Natural killer cell (primary cell): ENCODE results near the gene SNTN. TPM values are rescaled to one million over a fixed set of nuclear protein-coding genes. Genes with fewer than 3 reads are reported as not detected.

Source experiments
- ATAC-seq, 3 donors: fragments of 150-1000 bp in 2 of 3; fragments of 200-7000 bp in 1 of 3; cut with Tn5 transposase; 1 replicate in 1 of 3; 2 replicates in 2 of 3; pipeline ENCODE4 v1.10.0; 2021; ENCODE audit warnings: mild to moderate bottlenecking in 2 of 3, moderate library complexity in 2 of 3
- DNase-seq, 2 donors: peaks; one replicate each; pipeline versions ENCODE4 v3.0.0 to v3.0.0-alpha.2; 2013 to 2021; ENCODE audit warnings: mixed read lengths in 1 of 2
- H3K27ac ChIP-seq: one replicate; pipeline ENCODE4 v1.5.1; 2013; ENCODE audit warnings: mild to moderate bottlenecking, low read length
- H3K27me3 ChIP-seq: one replicate; pipeline ENCODE4 v1.6.1; 2013; ENCODE audit warnings: low read length; ENCODE audit not compliant: control insufficient read depth, insufficient read depth
- H3K36me3 ChIP-seq: one replicate; pipeline ENCODE4 v1.6.1; 2013; ENCODE audit warnings: low read length; ENCODE audit not compliant: control insufficient read depth, insufficient read depth
- H3K4me1 ChIP-seq: one replicate; pipeline ENCODE4 v1.6.1; 2013; ENCODE audit warnings: low read length; ENCODE audit not compliant: control insufficient read depth, insufficient read depth
- H3K4me3 ChIP-seq: one replicate; pipeline ENCODE4 v1.5.1; 2013; ENCODE audit warnings: low read length
- H3K9me3 ChIP-seq: one replicate; pipeline ENCODE4 v1.6.1; 2013; ENCODE audit warnings: low read length; ENCODE audit not compliant: control insufficient read depth, insufficient read depth
- H3K27ac Mint-ChIP-seq, 2 donors: one replicate each; pipeline ENCODE4 v1.8.0; 2022; ENCODE audit warnings: mild to moderate bottlenecking in 2 of 2, mixed read lengths in 2 of 2, moderate library complexity in 1 of 2
- H3K27me3 Mint-ChIP-seq, 2 donors: one replicate each; pipeline ENCODE4 v1.8.0; 2022; ENCODE audit warnings: low read depth in 2 of 2, mixed read lengths in 2 of 2
- H3K36me3 Mint-ChIP-seq: one replicate; pipeline ENCODE4 v1.8.0; 2022; ENCODE audit warnings: mixed read lengths
- H3K4me1 Mint-ChIP-seq, 2 donors: one replicate each; pipeline ENCODE4 v1.8.0; 2022; ENCODE audit warnings: mixed read lengths in 2 of 2
- H3K4me3 Mint-ChIP-seq: one replicate; pipeline ENCODE4 v1.8.0; 2022; ENCODE audit warnings: mild to moderate bottlenecking, moderate library complexity, mixed read lengths
- H3K9me3 Mint-ChIP-seq, 2 donors: one replicate each; pipeline ENCODE4 v1.8.0; 2022; ENCODE audit warnings: mixed read lengths in 2 of 2
- CTCF ChIP-seq: fragments of 200-600 bp; IDR thresholded peaks from one replicate; pipeline ENCODE4 v1.8.0; 2022; ENCODE audit warnings: antibody characterized with exemption
- WGBS: methylation state at CpG from one replicate; pipeline ENCODE4 v1.1.7; 2013; ENCODE audit warnings: missing lambda C conversion rate; ENCODE audit not compliant: insufficient coverage; 5-methylcytosine and 5-hydroxymethylcytosine counted together
- intact Hi-C: fragments of 100-400 bp; cut with micrococcal nuclease; formaldehyde crosslinking; loops from one replicate; pipeline ENCODE4 v1.14.2; 2022
- total RNA-seq, 4 donors: library from RNA; stranded (reverse); fragments of 120-200 nt in 1 of 4; gene quantifications; one replicate each; pipeline versions ENCODE4 v1.2.3 to v1.2.4, GENCODE V29; 2013 to 2022

Gene SNTN
- total RNA-seq, 3 donors from 2014 or later (not counting 1 experiment from before 2014, with no cell fraction given): not detected

GRCh38 chr3:63709576-63709975, 57.1 kb downstream of the SNTN start:
- H3K4me3 Mint-ChIP-seq: no peak overlapping the region
- no peak for DNase-seq
- TF ChIP-seq CTCF: no peak
- no peak overlapping the region for H3K27ac Mint-ChIP-seq
- intact Hi-C loops: no loop called here
- H3K36me3 Mint-ChIP-seq: no peaks in the 10 kb centered on the region
- Histone ChIP-seq H3K4me3 (no peak overlapping the region), H3K4me1 (no peaks in the 10 kb centered on the region), H3K36me3 (no peaks in the 10 kb centered on the region), H3K9me3 (no peaks in the 10 kb centered on the region), H3K27me3 (no peaks in the 10 kb centered on the region), H3K27ac (no peak overlapping the region)
- H3K27me3 Mint-ChIP-seq: no peaks in the 10 kb centered on the region
- ATAC-seq: no peak
- H3K4me1 Mint-ChIP-seq: no peaks in the 10 kb centered on the region
- 91% methylated on average over 3 of the region's 3 CpGs for WGBS
- peaks cover 0 to 4% of the 10 kb centered on the region in 2 donors for H3K9me3 Mint-ChIP-seq

Other genes starting within 250 kb of the SNTN start
- not detected for gene C3orf49, start 166.6 kb downstream of the SNTN start, total RNA-seq
- 10 to 100 TPM; 30.3 to 35.8 (median 32.5) TPM for gene THOC7, start 211.1 kb downstream of the SNTN start, total RNA-seq
- gene ATXN7, start 211.2 kb downstream of the SNTN start, total RNA-seq: 100 to 1,000 TPM; 126 to 176 (median 146) TPM